ENCODE measurements around the gene EFS.

Gene EFS

DNA sequence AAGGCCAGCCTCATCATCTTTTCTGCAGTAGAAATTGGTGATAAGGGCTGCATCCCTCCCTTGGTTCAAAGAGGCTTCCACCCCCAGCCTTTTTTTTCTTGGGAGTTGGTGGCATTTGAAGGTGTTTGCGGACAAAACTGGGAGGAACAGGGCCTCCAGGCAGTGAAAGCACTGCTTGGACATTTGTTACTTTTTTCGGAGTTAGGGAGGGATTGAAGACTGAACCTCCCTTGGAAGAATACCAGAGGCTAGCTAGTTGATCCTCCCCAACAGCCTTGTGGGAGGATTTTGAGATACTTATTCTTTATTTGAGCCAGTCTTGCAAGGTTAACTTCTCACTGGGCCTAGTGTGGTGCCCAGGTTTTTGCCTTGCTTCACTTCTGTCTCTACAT, 40.5 kb downstream of the EFS start:
- DNase-seq: no peak

DNA sequence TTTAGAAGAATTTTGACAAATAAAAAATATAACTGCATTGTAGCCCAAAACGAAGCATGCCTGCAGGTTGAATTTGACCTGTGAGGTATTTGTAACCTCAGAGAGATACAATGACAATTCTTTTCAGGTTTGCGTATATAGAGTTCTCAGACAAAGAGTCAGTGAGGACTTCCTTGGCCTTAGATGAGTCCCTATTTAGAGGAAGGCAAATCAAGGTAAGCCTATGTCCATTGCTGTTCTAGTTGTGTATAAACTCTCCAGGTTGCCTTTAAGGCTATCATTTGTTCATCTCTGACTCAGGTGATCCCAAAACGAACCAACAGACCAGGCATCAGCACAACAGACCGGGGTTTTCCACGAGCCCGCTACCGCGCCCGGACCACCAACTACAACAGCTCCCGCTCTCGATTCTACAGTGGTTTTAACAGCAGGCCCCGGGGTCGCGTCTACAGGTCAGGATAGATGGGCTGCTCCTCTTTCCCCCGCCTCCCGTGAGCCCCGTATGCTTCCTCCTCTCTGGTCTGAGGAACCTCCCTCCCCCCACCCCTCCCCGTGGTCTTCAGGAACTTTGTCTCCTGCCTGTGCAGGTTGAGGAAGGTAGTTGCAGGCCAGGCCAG, 41.0 kb downstream of the EFS start:
- DNase-seq: no peak

DNA sequence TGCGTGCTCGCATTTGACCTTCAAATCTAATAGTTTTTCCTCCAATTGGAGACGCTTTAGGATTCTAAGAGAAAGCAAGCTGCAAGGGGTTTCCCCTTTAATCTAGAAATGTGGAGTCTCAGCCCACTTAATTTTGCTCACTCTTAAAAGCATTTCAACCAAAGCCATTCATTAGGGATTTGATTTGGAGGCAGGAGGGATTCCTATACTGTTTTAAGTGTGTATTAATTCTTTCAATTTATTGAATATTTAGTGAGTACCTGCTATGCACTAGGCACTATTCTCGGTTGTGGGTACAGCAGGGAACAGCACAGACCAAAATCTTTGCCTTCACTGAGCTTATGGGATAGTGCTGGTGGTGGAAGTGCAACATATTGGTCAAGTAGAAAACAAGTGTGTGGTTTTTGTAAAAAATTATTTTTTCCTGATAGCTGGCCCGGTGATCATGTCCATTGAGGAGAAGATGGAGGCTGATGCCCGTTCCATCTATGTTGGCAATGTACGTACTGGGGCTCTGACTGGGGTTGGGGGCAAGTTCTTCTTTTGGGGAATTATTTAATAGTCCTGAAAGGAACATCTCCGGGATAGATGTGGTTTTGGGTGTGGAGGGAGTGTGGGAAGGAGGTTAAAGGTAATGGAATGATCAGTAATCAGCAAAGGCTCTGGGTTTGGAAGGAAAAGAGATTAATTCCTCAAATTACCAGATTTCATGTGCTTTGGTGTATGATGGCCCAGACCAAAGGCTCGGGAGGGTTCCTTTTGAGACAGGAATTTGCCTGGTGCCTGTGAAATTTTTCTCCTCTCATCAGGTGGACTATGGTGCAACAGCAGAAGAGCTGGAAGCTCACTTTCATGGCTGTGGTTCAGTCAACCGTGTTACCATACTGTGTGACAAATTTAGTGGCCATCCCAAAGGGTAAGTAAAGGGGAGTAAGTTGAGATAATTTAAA, 42.1 kb downstream of the EFS start:
- DNase-seq: no peak

DNA sequence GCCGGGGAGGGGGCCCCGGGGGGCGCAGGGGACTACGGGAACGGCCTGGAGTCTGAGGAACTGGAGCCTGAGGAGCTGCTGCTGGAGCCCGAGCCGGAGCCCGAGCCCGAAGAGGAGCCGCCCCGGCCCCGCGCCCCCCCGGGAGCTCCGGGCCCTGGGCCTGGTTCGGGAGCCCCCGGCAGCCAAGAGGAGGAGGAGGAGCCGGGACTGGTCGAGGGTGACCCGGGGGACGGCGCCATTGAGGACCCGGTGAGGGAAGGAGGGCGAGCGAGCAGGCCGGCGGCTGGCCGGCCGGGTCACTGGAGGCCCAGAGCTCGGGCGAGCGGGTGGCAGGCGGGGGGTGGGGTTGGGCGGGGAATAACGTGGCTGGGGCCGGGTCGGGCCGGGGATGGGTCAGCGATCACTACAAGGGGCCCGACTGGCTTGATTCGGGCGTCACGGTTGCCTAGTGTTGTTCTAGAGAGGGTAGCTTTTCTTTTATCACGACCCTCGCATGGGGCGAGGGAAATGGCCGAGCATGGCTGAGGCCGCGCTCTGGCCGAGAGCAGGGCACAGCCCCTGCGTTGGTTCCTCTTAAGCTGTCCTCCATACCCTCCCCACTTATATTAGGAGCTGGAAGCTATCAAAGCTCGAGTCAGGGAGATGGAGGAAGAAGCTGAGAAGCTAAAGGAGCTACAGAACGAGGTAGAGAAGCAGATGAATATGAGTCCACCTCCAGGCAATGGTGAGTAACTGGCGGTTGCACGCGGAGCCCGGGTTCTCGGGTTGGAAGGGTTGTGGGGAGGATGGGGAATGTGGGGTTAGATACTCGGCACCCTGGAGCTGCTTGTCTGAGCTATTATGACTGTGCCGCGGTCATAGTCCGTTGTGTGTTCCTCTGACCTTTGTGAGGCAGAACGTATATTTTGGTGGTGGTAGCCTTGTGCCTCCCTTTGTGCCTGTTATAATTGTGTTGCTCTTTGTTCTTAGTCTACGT, 43.1 kb downstream of the EFS start:
- peak; percentile 80 for DNase-seq

DNA sequence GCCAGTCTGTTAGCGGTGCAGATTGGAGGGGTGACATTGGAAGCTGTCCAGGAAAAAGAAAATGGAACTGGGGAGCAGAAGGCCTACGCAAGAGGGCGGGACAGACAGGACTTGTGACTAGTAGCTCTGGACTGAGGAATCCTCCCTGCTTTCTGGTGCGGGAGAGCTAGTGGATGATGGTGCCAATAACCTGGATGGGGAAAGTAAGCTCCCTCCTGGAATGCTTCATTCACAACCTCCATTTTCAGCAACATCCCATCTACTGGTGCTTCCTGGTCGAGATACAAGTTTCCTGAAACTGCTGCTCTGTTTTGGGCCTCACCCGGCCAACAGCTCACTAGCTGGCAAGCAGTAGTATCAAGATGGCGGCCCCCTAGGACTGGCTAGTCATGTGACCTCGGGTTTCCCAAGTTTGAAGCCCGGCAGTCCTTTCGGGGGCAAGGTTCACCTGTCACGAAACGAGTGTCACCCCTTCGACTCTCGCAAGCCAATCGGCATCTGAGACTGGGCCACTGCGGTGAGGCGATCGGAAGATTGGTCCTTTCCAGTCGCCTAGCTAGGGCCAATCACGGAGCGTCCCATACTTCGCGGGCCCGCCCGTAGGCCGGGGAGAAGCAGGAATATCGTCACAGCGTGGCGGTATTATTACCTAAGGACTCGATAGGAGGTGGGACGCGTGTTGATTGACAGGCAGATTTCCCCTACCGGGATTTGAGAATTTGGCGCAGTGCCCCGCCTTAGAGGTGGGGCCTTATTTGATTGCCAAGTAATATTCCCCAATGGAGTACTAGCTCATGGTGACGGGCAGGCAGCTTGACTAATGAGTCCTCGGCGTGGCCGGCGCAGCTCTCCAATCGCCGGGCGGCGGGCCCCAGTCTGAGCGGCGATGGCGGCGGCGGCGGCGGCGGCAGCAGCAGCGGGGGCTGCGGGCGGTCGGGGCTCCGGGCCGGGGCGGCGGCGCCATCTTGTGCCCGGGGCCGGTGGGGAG, 44.1 kb downstream of the EFS start, which contains the start of gene PABPN1:
Gene PABPN1 (plus strand): TSS at position 874 of the 988 bp plus-strand sequence. CDS start 13 bp downstream, at position 887.
- DNase-seq: peak; percentile 100

DNA sequence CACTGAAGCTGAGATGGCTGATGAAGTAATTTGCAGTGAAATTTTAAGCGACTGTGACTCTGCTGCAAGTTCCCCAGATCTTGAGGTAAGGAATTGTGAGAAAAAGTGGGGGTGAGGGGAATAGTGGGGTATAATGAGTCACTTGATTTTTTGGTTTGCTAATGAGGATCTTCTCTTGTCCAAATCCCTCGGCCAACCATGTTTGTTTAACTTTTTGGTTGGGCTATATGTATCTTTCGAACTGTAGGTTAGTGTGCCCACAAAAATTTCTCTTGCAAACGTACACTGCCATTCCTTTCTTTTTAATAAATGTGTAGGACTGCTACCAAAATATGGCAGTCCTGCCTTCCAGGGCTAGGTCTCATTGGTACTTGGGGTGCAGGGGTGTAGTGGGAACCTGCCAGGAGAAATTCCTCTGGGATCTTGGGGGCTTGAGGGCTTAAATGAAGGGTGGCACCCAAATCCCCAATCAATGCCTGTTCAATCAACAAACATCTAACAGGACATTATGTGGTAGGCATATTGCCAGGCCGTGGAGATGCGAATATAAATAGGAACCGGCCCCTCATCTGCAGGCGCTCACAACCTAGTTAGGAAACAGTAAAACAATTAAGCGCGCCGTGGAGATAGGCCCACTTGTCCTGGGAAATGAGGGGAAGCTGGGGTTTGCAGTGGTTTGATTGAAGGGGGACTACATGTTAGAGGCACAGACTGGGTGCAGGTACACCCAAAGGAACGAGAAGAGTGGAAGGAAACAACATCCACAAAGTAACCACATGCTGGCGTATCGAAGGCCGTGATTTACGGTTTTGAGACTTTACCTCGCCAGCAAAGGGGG, 45.0 kb downstream of the EFS start:
- DNase-seq: no peak

DNA sequence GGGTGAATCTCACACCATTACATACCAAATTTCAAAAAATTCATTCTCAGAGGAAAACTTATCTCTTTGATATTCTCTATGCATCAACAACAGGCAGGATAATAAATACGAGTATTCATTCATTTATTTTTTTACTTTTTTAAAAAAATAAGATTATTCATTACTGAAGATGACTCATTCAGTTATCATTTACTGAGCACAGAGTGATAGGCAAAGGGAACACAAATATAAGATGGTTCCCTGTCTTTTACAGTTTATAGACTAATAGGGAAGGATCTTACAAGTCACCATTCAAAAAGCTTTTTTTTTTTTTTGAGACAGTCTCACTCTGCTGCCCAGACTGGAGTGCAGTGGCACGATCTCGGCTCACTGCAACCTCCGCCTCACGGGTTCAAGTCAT, 48.7 kb downstream of the EFS start:
- no peak for DNase-seq

DNA sequence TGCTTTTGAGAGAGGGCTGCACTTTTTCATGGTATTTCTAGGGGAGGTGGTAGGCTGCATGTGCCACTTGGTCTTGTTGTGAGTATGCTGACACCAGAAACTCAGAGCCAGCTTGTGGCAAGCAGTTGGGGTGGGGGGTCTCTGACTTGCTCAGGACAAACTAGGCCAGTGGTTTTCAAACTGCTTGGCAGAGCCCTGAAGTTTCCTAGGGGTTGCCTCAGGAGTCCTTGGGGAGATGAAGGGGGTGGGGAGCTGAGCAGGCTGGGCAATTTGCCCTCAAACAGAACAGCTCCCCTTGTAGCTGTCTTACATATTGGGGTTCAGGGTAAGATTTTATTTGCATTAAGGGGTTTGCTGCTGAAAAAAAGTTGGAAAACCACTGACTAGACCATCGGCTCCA, 54.4 kb downstream of the EFS start:
- DNase-seq: no peak

DNA sequence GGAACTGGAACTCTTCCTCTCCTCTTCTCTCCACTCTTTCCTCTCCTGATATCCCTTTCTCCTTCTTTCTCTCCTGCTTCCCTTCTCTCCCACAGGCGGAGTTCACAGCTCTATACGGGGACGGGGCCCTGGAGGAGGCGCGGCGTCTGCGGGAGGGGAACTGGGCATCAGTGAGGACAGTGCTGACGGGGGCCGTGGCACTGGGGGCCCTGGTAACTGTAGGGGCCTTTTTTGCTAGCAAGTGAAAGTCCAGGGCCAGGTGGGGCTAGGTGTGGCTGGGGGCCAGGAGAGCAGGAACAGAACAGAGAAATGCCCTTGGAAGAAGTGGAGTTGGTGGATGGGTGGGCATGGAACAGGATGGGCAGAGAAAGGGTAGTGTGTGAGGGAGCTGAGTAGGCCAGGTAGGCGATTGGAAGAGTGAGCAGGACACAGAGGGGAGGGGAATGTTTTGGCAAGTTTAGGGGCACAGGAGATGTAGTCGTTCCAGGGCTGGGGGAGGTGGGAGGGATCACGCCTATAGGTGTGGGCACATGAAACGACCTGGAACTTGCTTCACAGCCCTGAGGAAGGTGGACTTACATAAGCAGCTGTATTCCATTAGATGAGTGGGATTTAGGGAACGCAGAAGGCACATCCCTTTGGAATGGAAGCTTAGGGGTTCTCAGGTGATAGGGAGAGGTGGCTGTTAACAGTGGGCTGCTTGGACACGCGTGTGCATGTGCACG, 56.1 kb downstream of the EFS start:
- no peak for DNase-seq

DNA sequence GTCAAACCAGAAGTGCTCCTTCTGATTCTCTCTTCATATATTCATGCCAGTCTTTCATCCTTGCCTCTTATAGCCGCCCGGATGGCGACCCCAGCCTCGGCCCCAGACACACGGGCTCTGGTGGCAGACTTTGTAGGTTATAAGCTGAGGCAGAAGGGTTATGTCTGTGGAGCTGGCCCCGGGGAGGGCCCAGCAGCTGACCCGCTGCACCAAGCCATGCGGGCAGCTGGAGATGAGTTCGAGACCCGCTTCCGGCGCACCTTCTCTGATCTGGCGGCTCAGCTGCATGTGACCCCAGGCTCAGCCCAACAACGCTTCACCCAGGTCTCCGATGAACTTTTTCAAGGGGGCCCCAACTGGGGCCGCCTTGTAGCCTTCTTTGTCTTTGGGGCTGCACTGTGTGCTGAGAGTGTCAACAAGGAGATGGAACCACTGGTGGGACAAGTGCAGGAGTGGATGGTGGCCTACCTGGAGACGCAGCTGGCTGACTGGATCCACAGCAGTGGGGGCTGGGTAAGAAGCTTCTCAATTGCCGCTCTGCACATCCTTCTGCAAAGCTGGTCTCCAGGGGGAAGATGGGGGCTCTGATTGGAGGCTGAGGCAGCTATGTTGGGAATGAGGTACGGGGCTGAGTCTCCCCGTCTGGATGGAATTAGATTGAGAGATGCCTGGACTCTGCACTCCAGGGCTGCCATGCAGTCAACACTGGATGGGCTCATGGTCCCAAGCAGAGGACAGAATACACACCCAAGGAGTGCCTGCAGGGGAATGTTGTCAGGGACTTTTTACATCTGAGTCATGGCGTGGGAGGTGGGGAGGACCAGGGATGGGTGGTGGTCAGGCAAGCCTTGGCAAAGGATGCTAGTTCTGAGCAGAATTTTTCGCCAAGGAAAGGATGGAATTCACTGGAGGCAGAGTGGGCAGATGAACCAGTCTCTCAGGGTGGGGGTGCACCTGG, 57.0 kb downstream of the EFS start:
- no peak for DNase-seq

DNA sequence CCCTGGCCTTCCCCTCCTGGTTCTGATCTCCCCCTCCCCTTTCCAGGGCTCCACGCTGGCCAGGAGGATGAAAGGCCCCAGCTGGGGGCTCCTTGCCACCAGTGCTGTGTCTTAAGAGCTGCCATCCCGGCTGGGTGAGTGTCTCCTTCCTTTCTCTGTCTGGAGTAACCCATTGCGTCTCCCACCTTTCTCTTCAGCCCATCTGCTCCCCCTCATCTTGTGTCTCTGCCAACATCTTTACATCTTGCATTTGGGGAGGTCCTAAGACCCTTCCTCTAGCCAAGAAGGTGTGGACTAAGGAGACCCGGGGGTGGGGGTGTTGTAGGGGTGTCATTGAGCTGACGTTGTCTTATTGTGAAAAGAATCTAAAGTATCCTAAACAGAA, 57.8 kb downstream of the EFS start:
- DNase-seq: no peak

DNA sequence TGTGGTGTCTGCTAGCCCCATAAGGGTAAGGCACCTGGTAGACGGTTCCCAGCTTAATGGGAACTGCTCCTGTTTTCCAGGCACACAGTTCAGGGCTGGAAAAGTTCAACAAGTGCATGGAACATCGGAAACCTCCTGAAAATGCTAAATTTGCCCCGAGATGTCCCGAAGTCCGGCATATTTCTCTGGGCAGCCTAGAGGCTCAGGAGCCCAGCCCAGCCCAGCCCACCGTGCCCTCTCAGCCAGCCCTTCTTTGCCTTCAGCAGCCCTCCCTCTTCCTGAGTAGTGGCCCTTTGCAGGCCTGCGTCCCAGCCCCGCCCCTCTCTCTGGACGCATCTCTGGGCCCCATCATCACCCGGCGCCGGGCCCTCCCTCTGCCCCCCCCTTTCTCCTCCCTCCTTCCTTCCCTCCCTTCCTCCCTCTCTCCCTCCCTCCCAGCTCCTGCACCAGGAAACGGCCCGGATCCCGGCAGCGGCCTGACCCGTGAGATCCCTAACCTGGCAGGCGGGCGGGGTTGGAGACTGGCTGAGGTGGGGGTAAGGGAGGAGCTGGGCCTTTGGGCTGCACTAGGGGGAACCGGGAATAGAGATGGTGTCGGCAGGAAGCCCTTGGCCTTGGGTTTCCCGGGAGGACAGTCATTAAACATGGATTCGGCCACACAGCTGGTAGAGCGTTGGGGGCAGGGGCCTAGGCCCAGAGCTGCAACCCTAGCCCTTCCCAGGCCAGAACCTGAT, 58.4 kb downstream of the EFS start, which contains the start of gene BCL2L2:
Gene BCL2L2 (plus strand): TSS at position 422 of the 734 bp plus-strand sequence. CDS start 935 bp downstream, outside the sequence.
- peak; percentile 98 for DNase-seq

All from eye (tissue), 1 donor.